DND-41 (cell line): ENCODE measurements around the gene PLA1A.
"Not testable (repeated sequence)": the region's sequence is repeated elsewhere in the genome, so short reads cannot be mapped to it uniquely, and the experiment has no call there.

Experiments used
- ATAC-seq: fragments of 200-7000 bp; cut with Tn5 transposase; 3 replicates; pipeline ENCODE4 v1.9.1; 2021; ENCODE audit warnings: low read depth; ENCODE audit not compliant: insufficient read depth
- DNase-seq: peaks from one replicate; pipeline ENCODE4 v3.0.0-alpha.2; 2020
- H2AFZ ChIP-seq: 2 replicates; pipeline ENCODE4 v1.6.0; 2012; ENCODE audit warnings: low read depth, low read length
- H3K27ac ChIP-seq: 2 replicates; pipeline ENCODE4 v1.5.1; 2012; ENCODE audit warnings: low read length, inconsistent platforms
- H3K27me3 ChIP-seq: fragments of 200-600 bp; sonication (generic); 2 replicates; pipeline ENCODE4 v1.6.0; 2012; ENCODE audit warnings: low read length, mild to moderate bottlenecking, inconsistent platforms; ENCODE audit not compliant: insufficient read depth, poor library complexity
- H3K36me3 ChIP-seq: 2 replicates; pipeline ENCODE4 v1.5.1; 2012; ENCODE audit warnings: low read length, inconsistent platforms; ENCODE audit not compliant: insufficient read depth
- H3K4me1 ChIP-seq: 2 replicates; pipeline ENCODE4 v1.5.1; 2012; ENCODE audit warnings: mild to moderate bottlenecking, low read length; ENCODE audit not compliant: insufficient read depth
- H3K4me2 ChIP-seq: 2 replicates; pipeline ENCODE4 v1.6.0; 2012; ENCODE audit warnings: mild to moderate bottlenecking, moderate library complexity, low read length, inconsistent platforms; ENCODE audit not compliant: insufficient read depth
- H3K4me3 ChIP-seq, 2 experiments: fragments of 200-600 bp in 1 of 2; shearing (Covaris generic) in 1 of 2; 2 replicates each; pipeline ENCODE4 v1.5.1; 2012 to 2016; ENCODE audit warnings: inconsistent platforms in 2 of 2, low read length in 2 of 2, mild to moderate bottlenecking in 2 of 2, low read depth in 1 of 2, moderate library complexity in 1 of 2
- H3K79me2 ChIP-seq: 2 replicates; pipeline ENCODE4 v1.6.0; 2012; ENCODE audit warnings: low read length, inconsistent platforms; ENCODE audit not compliant: insufficient read depth
- H3K9ac ChIP-seq: 2 replicates; pipeline ENCODE4 v1.6.0; 2012; ENCODE audit warnings: low read depth, mild to moderate bottlenecking, inconsistent platforms, low read length, moderate library complexity
- H3K9me3 ChIP-seq: 2 replicates; pipeline ENCODE4 v1.5.1; 2012; ENCODE audit warnings: low read length, moderate library complexity, mild to moderate bottlenecking, inconsistent platforms; ENCODE audit not compliant: insufficient read depth, severe bottlenecking
- H4K20me1 ChIP-seq: 2 replicates; pipeline ENCODE4 v1.6.0; 2012; ENCODE audit warnings: low read length; ENCODE audit not compliant: insufficient read depth
- CTCF ChIP-seq: IDR thresholded peaks from 2 replicates; pipeline ENCODE4 v1.5.1; 2012; ENCODE audit warnings: borderline replicate concordance, low read length, moderate library complexity, mild to moderate bottlenecking; ENCODE audit not compliant: poor library complexity, severe bottlenecking; ENCODE audit errors: extremely low read depth
- EZH2 ChIP-seq: IDR thresholded peaks from 3 replicates; pipeline ENCODE4 v1.6.1; 2012; ENCODE audit warnings: borderline replicate concordance, low read depth, mild to moderate bottlenecking, moderate library complexity, low read length, inconsistent platforms; ENCODE audit not compliant: severe bottlenecking

Gene PLA1A

GRCh38 chr3:119589102-119589773 lies 8.4 kb upstream of the PLA1A start:
- DNase-seq (no peak), ATAC-seq (no peak)
- H3K79me2 ChIP-seq: no peaks in the 10 kb centered on the region
- no peak overlapping the region for H3K4me2 ChIP-seq
- H3K36me3 ChIP-seq: no peaks in the 10 kb centered on the region
- no peaks in the 10 kb centered on the region for H3K4me1 ChIP-seq
- H3K27me3 ChIP-seq: no peaks in the 10 kb centered on the region
- no peak overlapping the region for H3K9ac ChIP-seq
- no peak overlapping the region for H3K27ac ChIP-seq
- TF ChIP-seq EZH2 (no peak), CTCF (no peak)
- H3K4me3 ChIP-seq: no peak overlapping the region
- peaks cover 2% of the 10 kb centered on the region for H3K9me3 ChIP-seq
- no peaks in the 10 kb centered on the region for H4K20me1 ChIP-seq
- no peak overlapping the region for H2AFZ ChIP-seq

GRCh38 chr3:119590706-119591105 lies 7.0 kb upstream of the PLA1A start:
- Histone ChIP-seq H3K79me2 (no peaks in the 10 kb centered on the region), H2AFZ (no peak overlapping the region), H3K4me1 (no peaks in the 10 kb centered on the region), H3K9me3 (peaks cover 2% of the 10 kb centered on the region), H3K36me3 (no peaks in the 10 kb centered on the region), H3K27ac (no peak overlapping the region), H3K4me3 (no peak overlapping the region), H3K27me3 (no peaks in the 10 kb centered on the region), H4K20me1 (no peaks in the 10 kb centered on the region), H3K4me2 (no peak overlapping the region), H3K9ac (no peak overlapping the region)
- no peak for ATAC-seq
- TF ChIP-seq EZH2: no peak
- no peak for TF ChIP-seq CTCF
- no peak for DNase-seq

- Histone ChIP-seq H3K4me1 (no peaks in the 10 kb centered on the region), H3K9ac (no peak overlapping the region), H3K79me2 (no peaks in the 10 kb centered on the region), H3K4me2 (no peak overlapping the region), H3K36me3 (no peaks in the 10 kb centered on the region), H3K27me3 (no peaks in the 10 kb centered on the region), H3K9me3 (peaks cover 2% of the 10 kb centered on the region), H4K20me1 (no peaks in the 10 kb centered on the region), H2AFZ (no peak overlapping the region), H3K4me3 (no peak overlapping the region), H3K27ac (no peak overlapping the region)
- DNase-seq (no peak), ATAC-seq (no peak)
- TF ChIP-seq EZH2: no peak
- TF ChIP-seq CTCF: no peak
Measured at GRCh38 chr3:119592861-119593260, 4.8 kb upstream of the PLA1A start.

GRCh38 chr3:119594066-119594465 lies 3.6 kb upstream of the PLA1A start:
- Histone ChIP-seq H2AFZ (no peak overlapping the region), H3K27ac (no peak overlapping the region), H3K9ac (no peak overlapping the region), H3K4me1 (no peaks in the 10 kb centered on the region), H4K20me1 (no peaks in the 10 kb centered on the region), H3K27me3 (no peaks in the 10 kb centered on the region), H3K4me3 (no peak overlapping the region), H3K9me3 (peaks cover 2% of the 10 kb centered on the region), H3K79me2 (no peaks in the 10 kb centered on the region), H3K36me3 (no peaks in the 10 kb centered on the region), H3K4me2 (no peak overlapping the region)
- no peak for ATAC-seq
- TF ChIP-seq EZH2 (no peak), CTCF (no peak)
- DNase-seq: no peak

GRCh38 chr3:119594929-119595328 lies 2.8 kb upstream of the PLA1A start:
- not testable (repeated sequence) for DNase-seq, H2AFZ ChIP-seq, H4K20me1 ChIP-seq, H3K9me3 ChIP-seq, H3K4me2 ChIP-seq, H3K9ac ChIP-seq, ATAC-seq, H3K27me3 ChIP-seq, H3K79me2 ChIP-seq, H3K27ac ChIP-seq, H3K36me3 ChIP-seq, H3K4me1 ChIP-seq, H3K4me3 ChIP-seq
